ENCODE data around the gene ZNF471. TPM values are rescaled to one million over a fixed set of nuclear protein-coding genes. Genes with fewer than 3 reads are reported as not detected.

Gene ZNF471
- total RNA-seq: 1 to 10 TPM; 1.4 to 1.5 TPM

- CTCF ChIA-PET: interaction anchor here (0.7 kb wide), 1 partner anchor 138 kb away, joined by 4 read pairs; no protein-coding TSS in a partner anchor
Measured at GRCh38 chr19:56507446-56508289, at the start of gene ZNF471. Gene ZNF471, plus strand, starts transcription at chr19:56507855. Its CDS starts 3,717 bp downstream, at chr19:56511572.

GRCh38 chr19:56474308-56474707 lies 33.3 kb upstream of the ZNF471 start:
- H3K4me1 Mint-ChIP-seq: peaks cover 15% of the 10 kb centered on the region

More at GRCh38 chr19:56507446-56508289, at the start of gene ZNF471:
- POLR2A ChIA-PET: no interaction called here
- Mint-ChIP-seq H3K4me3 (no peak within 1 kb of the TSS), H3K27me3 (peaks cover 2% of the 10 kb centered on the region), H3K27ac (peak within 1 kb of the TSS; percentile 12), H3K36me3 (ENCODE audit: low read depth) (peaks cover 18% of the 10 kb centered on the region), H3K4me1 (peaks cover 5% of the 10 kb centered on the region), H3K9me3 (ENCODE audit: low read depth) (peaks cover 14% of the 10 kb centered on the region)
- peak; percentile 99 for ATAC-seq
- intact Hi-C loops (cut with DNase I, micrococcal nuclease): loop anchor here in 1 of 2 experiments (1.0 to 2.0 kb wide), 8 partner anchors 29 to 193 kb away; partner anchors contain the start of genes ZFP28, ZNF470, ZNF582 and ZNF583
- DNase-seq: peak; percentile 96

GRCh38 chr19:56476093-56476492 lies 31.6 kb upstream of the ZNF471 start:
- H3K36me3 Mint-ChIP-seq (ENCODE audit: low read depth): peaks cover 54% of the 10 kb centered on the region
- ATAC-seq: no peak
- peak overlapping the region; percentile 94 for H3K27ac Mint-ChIP-seq
- H3K9me3 Mint-ChIP-seq (ENCODE audit: low read depth): peaks cover 52% of the 10 kb centered on the region
- DNase-seq: no peak
- H3K27me3 Mint-ChIP-seq: peaks cover 13% of the 10 kb centered on the region
- POLR2A ChIA-PET: no interaction called here
- H3K4me1 Mint-ChIP-seq: peaks cover 15% of the 10 kb centered on the region
- CTCF ChIA-PET: no interaction called here
- H3K4me3 Mint-ChIP-seq: peak overlapping the region; percentile 85
- intact Hi-C loops (cut with DNase I, micrococcal nuclease): loop anchor here in 1 of 2 experiments (5.0 kb wide), 1 partner anchor 74 kb away; the partner anchor contains the start of gene ZNF583

More at GRCh38 chr19:56474308-56474707, 33.3 kb upstream of the ZNF471 start:
- H3K27me3 Mint-ChIP-seq: peaks cover 13% of the 10 kb centered on the region
- POLR2A ChIA-PET: no interaction called here
- no peak for DNase-seq
- CTCF ChIA-PET: no interaction called here
- H3K9me3 Mint-ChIP-seq (ENCODE audit: low read depth): peaks cover 43% of the 10 kb centered on the region
- no peak overlapping the region for H3K4me3 Mint-ChIP-seq
- H3K27ac Mint-ChIP-seq: no peak overlapping the region
- intact Hi-C loops (cut with DNase I, micrococcal nuclease): no loop called here
- no peak for ATAC-seq
- peaks cover 50% of the 10 kb centered on the region for H3K36me3 Mint-ChIP-seq (ENCODE audit: low read depth)

- intact Hi-C loops (cut with DNase I, micrococcal nuclease): loop anchor here (1.0 to 5.0 kb wide), 4 partner anchors 73 to 90 kb away; partner anchors contain the start of genes ZNF583 (in 2 of the 2), ZNF470 (in 1 of the 2) and ZNF582 (in 1 of the 2)
- Mint-ChIP-seq H3K4me3 (peak within 1 kb of the TSS; percentile 85), H3K27ac (peak within 1 kb of the TSS; percentile 94), H3K4me1 (peaks cover 15% of the 10 kb centered on the region), H3K9me3 (ENCODE audit: low read depth) (peaks cover 49% of the 10 kb centered on the region), H3K27me3 (peaks cover 13% of the 10 kb centered on the region), H3K36me3 (ENCODE audit: low read depth) (peaks cover 50% of the 10 kb centered on the region)
- CTCF ChIA-PET: no interaction called here
- POLR2A ChIA-PET: no interaction called here
- ATAC-seq (peak; percentile 40), DNase-seq (peak; percentile 71)
Measured at GRCh38 chr19:56476651-56477428, 30.8 kb upstream of the ZNF471 start, which contains the start of gene ZNF667. Gene ZNF667, minus strand, starts transcription at chr19:56477345. Its CDS starts 14,975 bp downstream, at chr19:56462370.

GRCh38 chr19:56477429-56478338 lies 30.0 kb upstream of the ZNF471 start:
- ChIA-PET CTCF (no interaction called here), POLR2A (interaction anchor here (0.7 kb wide), 1 partner anchor 1505 kb away, joined by 5 read pairs; no protein-coding TSS in a partner anchor)
- Mint-ChIP-seq H3K4me1 (peaks cover 15% of the 10 kb centered on the region), H3K9me3 (ENCODE audit: low read depth) (peaks cover 46% of the 10 kb centered on the region), H3K27ac (peak overlapping the region; percentile 94), H3K27me3 (peaks cover 13% of the 10 kb centered on the region), H3K4me3 (peak overlapping the region; percentile 85), H3K36me3 (ENCODE audit: low read depth) (peaks cover 44% of the 10 kb centered on the region)
- ATAC-seq (peak; percentile 87), DNase-seq (peak; percentile 86)
- intact Hi-C loops (cut with DNase I, micrococcal nuclease): loop anchor here (1.0 to 5.0 kb wide), 7 partner anchors 30 to 118 kb away; partner anchors contain the start of genes ZNF583 (in 2 of the 2), ZFP28 (in 1 of the 2), ZNF470 (in 1 of the 2) and ZNF471 (in 1 of the 2)

- Mint-ChIP-seq H3K27me3 (no peaks in the 10 kb centered on the region), H3K9me3 (ENCODE audit: low read depth) (peaks cover 61% of the 10 kb centered on the region), H3K4me1 (no peaks in the 10 kb centered on the region), H3K36me3 (ENCODE audit: low read depth) (peaks cover 52% of the 10 kb centered on the region), H3K4me3 (no peak overlapping the region), H3K27ac (no peak overlapping the region)
- no peak for ATAC-seq
- POLR2A ChIA-PET: no interaction called here
- CTCF ChIA-PET: no interaction called here
- intact Hi-C loops (cut with DNase I, micrococcal nuclease): no loop called here
- DNase-seq: no peak
Measured at GRCh38 chr19:56491399-56491798, 16.3 kb upstream of the ZNF471 start.

GRCh38 chr19:56504581-56504980 lies 3.1 kb upstream of the ZNF471 start:
- peaks cover 27% of the 10 kb centered on the region for H3K36me3 Mint-ChIP-seq (ENCODE audit: low read depth)

GRCh38 chr19:56508290-56508778 lies 679 bp downstream of the ZNF471 start:
- peaks cover 10% of the 10 kb centered on the region for H3K9me3 Mint-ChIP-seq (ENCODE audit: low read depth)
- peaks cover 2% of the 10 kb centered on the region for H3K27me3 Mint-ChIP-seq
- intact Hi-C loops (cut with DNase I, micrococcal nuclease): loop anchor here in 1 of 2 experiments (1.0 kb wide), 2 partner anchors 104 to 194 kb away; partner anchors contain the start of genes ZNF583 and ZSCAN5A
- no peak for ATAC-seq
- no peak for DNase-seq
- H3K4me1 Mint-ChIP-seq: peaks cover 5% of the 10 kb centered on the region
- no peak overlapping the region for H3K27ac Mint-ChIP-seq
- peaks cover 20% of the 10 kb centered on the region for H3K36me3 Mint-ChIP-seq (ENCODE audit: low read depth)
- ChIA-PET POLR2A (no interaction called here), CTCF (interaction anchor here (0.7 kb wide), 1 partner anchor 138 kb away, joined by 4 read pairs; no protein-coding TSS in a partner anchor)
- H3K4me3 Mint-ChIP-seq: no peak overlapping the region

More at GRCh38 chr19:56504581-56504980, 3.1 kb upstream of the ZNF471 start:
- Mint-ChIP-seq H3K27ac (no peak overlapping the region), H3K4me3 (no peak overlapping the region), H3K4me1 (peaks cover 5% of the 10 kb centered on the region), H3K27me3 (peaks cover 2% of the 10 kb centered on the region), H3K9me3 (ENCODE audit: low read depth) (peaks cover 31% of the 10 kb centered on the region)
- DNase-seq: no peak
- ChIA-PET POLR2A (no interaction called here), CTCF (no interaction called here)
- intact Hi-C loops (cut with DNase I, micrococcal nuclease): no loop called here
- no peak for ATAC-seq

GRCh38 chr19:56525214-56525860 lies 17.7 kb downstream of the ZNF471 start:
- Mint-ChIP-seq H3K27me3 (no peaks in the 10 kb centered on the region), H3K4me1 (no peaks in the 10 kb centered on the region), H3K9me3 (ENCODE audit: low read depth) (peaks cover 65% of the 10 kb centered on the region), H3K36me3 (ENCODE audit: low read depth) (peaks cover 53% of the 10 kb centered on the region), H3K27ac (no peak overlapping the region), H3K4me3 (no peak overlapping the region)
- intact Hi-C loops (cut with DNase I, micrococcal nuclease): no loop called here
- ATAC-seq: no peak
- no peak for DNase-seq
- ChIA-PET POLR2A (no interaction called here), CTCF (no interaction called here)

- peak overlapping the region; percentile 87 for H3K27ac Mint-ChIP-seq
- DNase-seq: no peak
- peaks cover 44% of the 10 kb centered on the region for H3K9me3 Mint-ChIP-seq (ENCODE audit: low read depth)
- ATAC-seq: no peak
- intact Hi-C loops (cut with DNase I, micrococcal nuclease): loop anchor here in 1 of 2 experiments (5.0 kb wide), 1 partner anchor 655 kb away; the partner anchor contains the start of gene ZNF264
- H3K27me3 Mint-ChIP-seq: no peaks in the 10 kb centered on the region
- H3K36me3 Mint-ChIP-seq (ENCODE audit: low read depth): peaks cover 58% of the 10 kb centered on the region
- H3K4me3 Mint-ChIP-seq: peak overlapping the region; percentile 74
- CTCF ChIA-PET: no interaction called here
- H3K4me1 Mint-ChIP-seq: peaks cover 15% of the 10 kb centered on the region
- POLR2A ChIA-PET: no interaction called here
Measured at GRCh38 chr19:56537442-56537841, 29.8 kb downstream of the ZNF471 start.
